Medulla oblongata (tissue), 1 donor: ENCODE results near the gene SLC35F1.
"Not testable (repeated sequence)": the region's sequence is repeated elsewhere in the genome, so short reads cannot be mapped to it uniquely, and the experiment has no call there.

Experiments
- DNase-seq: peaks from one replicate; pipeline ENCODE4 v3.0.0-alpha.2; 2015; ENCODE audit errors: extremely low spot score

The SLC35F1 gene

DNA sequence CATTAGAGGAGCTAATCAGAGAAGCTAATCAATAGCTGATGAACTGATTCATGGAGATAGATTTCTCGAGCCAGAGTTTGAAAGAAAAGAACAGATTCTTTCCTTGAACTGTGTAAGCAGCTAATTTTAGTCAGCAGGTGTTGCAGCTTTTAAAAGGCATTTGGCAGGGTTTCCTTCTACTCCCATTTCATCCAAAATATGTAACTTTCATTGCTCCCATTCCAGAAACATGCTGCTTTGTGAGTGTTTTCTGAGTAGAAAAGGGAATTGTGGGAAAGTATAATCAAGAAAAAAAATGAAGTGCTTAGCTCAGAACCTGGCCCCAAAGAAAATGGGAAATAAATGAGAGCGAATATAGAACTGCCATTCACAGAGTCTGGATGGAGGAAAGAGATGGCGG lies 20.8 kb downstream of the SLC35F1 start:
- no peak for DNase-seq

- no peak for DNase-seq
These were observed 21.8 kb downstream of the SLC35F1 start for GRCh38 chr6:117928833-117929232.

- no peak for DNase-seq
These were observed 22.4 kb downstream of the SLC35F1 start for GRCh38 chr6:117929501-117929900.

DNA sequence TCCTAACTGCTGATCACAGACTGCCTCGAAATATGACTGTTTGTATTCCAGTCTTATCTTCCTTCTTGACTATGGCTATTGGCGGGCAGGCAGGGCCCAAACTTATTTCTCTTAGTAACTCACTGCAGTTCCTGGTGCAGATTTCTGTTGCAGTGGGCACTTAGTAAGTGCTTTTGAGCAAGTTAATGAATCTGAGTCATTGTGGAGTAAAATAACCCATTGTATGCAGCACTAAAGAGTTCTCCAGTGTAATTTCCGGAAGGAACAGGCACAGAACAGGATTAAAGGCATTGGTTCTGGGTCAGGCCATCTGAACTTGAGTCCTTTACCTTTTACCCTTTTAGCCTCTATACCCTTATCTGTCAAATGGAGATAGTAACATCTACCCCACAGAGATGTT lies 23.6 kb downstream of the SLC35F1 start:
- no peak for DNase-seq

DNA sequence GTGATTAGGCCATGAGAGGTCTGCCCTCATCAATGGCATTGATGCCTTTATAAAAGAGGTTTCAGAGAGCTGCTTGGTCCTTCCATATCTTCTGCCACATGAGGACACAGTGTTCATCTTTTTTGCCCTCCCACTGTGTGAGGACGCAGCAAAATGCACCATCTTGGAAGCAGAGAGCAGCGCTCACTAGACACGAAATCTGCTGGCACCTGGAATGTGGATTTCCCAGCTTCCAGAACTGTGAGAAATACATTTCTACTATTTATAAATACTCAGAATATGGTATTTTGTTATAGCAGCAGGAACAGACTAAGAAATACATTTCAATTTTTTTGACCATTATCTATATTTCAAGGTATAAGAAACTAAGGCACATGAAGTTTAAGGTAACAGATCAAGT lies 24.9 kb downstream of the SLC35F1 start:
- no peak for DNase-seq

DNA sequence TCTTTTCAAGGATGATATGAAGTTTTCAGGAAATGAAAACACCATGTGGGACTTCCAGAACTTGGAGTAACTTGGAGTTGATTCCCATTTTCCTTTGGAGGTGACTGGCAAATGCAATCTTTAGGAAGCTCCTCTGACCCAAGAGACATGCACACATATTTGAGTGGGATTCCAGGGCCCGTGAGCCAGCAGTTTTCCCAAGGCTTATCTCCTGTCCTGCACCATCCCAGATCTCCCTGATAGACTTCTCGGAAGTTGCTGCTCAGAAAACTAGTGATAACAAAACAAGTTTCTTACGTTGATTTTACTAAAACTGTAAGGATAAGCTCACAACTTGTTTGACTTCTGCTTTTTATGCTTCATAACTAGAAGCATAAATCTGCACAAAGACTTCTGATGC lies 25.6 kb downstream of the SLC35F1 start:
- no peak for DNase-seq

DNA sequence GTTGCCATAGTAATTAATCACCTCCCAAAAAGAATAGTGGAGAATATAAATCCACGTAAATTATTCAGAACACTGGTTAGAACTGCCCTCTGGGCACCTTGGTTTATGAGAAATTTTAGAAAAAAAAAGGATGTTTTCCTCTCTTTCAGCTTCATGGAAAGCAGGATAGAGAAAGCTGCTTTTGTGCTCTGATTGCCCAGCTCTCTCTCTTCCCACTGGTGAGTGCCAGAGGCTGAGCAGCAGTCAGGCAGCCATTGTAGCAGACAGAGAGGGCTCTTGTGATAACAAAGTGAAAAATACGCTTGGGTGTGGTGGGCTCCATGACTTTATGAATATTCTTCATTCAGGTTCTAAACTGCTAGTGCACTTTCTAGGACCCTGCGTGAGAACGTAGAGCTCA lies 26.4 kb downstream of the SLC35F1 start:
- DNase-seq, result peak; percentile 61

GRCh38 chr6:117938311-117938995 lies 31.4 kb downstream of the SLC35F1 start:
- no peak for DNase-seq

GRCh38 chr6:117947234-117947633 lies 40.2 kb downstream of the SLC35F1 start:
- DNase-seq, result no peak

- DNase-seq, result peak; percentile 16
These were observed 44.7 kb downstream of the SLC35F1 start for GRCh38 chr6:117951783-117952182.

DNA sequence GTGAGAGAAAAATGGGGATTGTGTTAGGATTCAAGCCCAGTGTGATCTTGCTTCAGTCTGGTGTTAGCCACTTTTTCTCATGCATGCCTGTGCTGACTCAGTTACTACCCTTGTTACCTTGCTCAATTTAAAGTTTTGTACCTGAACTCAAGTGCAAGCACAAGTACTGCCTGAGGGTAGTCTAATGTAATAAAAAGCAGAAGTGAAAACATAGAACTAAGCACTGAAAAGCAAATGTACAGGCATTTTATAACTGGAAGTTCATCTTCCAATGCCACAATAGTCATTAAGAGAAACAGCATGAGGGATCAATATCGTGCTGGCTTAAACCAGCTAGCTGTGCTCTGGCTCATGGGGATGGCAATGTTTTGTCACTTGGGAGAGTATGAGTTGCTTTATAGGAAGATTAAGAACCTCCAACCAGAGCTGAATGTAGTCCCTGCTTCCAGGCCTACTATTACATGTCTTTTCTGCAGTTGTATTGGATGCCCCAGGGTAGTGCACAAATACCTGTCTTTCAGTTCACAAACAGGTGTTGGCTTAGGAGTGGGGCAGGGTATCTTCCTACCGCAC lies 48.7 kb downstream of the SLC35F1 start:
- DNase-seq, result no peak

- DNase-seq, result peak; percentile 83
These were observed 49.3 kb downstream of the SLC35F1 start for GRCh38 chr6:117956386-117956785.

DNA sequence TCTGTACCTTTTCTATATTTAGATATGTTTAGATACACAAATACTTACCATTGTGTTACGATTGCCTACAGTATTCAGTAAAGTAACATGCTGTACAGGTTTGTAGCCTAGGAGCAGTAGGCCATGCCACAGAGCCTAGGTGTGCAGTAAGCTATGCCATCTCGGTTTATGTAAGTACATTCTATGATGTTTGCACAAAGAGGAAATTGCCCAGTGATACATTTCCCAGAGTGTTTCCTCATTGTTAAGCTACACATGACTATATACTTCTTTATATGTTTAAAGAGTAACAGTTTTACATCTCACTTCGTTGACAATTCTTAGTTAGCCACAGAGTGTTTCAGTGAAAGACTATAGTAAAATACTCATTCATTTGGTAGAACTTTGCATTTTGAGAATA lies 51.5 kb downstream of the SLC35F1 start:
- DNase-seq, result no peak

GRCh38 chr6:117960877-117961276 lies 53.8 kb downstream of the SLC35F1 start:
- no peak for DNase-seq

- DNase-seq, result no peak
These were observed 54.2 kb downstream of the SLC35F1 start for GRCh38 chr6:117961301-117961700.

DNA sequence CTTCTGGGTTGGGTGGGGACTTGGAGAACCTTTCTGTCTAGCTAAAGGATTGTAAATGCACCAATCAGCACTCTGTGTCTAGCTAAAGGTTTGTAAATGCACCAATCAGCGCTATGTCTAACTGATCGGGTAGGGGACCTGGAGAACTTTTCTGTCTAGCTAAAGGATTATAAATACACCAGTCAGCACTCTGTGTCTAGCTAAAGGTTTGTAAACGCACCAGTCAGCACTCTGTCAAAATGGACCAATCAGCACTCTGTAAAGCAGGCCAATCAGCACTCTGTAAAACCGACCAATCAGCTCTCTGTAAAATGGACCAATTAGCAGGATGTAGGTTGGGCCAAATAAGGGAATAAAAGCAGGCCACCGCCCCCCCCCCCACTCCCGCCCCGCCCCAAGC lies 58.7 kb downstream of the SLC35F1 start:
- DNase-seq, result not testable (repeated sequence)

GRCh38 chr6:117971637-117972036 lies 64.6 kb downstream of the SLC35F1 start:
- no peak for DNase-seq

GRCh38 chr6:117974914-117975627 lies 68.0 kb downstream of the SLC35F1 start:
- no peak for DNase-seq

DNA sequence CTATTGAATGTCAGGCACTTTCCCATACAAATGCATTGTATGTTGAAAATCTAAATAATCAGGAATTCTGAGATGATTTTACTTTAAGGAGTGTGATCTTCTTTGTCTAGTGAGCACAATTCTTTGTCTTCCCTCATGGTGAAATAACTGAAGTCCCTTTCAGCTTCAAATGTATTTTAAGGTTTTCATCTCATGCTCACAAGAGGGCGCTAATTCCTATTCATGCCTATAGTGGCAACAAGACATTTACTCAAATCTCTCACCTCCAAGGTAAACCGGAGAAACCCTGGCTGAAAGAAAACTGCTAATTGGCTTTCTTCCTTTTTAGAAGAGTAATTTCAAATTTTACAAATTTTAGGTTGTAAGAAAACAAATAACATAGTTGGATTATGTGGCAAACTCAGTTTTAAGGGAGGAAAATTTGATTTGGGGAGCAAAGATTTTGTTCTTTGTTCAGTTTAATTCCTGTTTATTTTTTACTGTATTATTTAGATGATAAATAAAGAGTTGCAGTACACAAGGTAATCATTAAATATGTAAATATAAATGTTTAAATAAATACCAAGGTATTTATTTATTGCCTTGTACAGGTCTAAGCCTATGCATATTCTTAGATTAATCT lies 69.1 kb downstream of the SLC35F1 start:
- DNase-seq, result peak; percentile 82

DNA sequence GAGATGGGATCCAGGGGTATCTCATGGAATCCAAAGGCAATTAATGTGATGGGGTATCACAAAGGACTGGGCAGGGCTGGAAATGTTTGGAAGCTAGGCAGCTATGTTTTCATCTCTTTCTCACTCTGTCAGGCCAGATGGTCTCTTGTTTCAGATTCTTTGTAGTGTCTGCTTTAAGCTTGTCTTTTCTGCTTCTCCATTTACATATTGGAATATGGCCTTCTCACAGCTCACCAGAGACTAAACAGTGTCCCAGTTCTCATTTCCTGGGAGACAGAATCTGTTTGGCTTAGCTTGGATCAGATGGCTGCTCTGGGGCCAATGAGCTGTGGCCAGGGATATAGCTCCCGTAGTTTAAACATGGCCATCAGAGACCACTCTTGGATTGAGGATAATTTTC lies 78.9 kb downstream of the SLC35F1 start:
- peak; percentile 38 for DNase-seq

DNA sequence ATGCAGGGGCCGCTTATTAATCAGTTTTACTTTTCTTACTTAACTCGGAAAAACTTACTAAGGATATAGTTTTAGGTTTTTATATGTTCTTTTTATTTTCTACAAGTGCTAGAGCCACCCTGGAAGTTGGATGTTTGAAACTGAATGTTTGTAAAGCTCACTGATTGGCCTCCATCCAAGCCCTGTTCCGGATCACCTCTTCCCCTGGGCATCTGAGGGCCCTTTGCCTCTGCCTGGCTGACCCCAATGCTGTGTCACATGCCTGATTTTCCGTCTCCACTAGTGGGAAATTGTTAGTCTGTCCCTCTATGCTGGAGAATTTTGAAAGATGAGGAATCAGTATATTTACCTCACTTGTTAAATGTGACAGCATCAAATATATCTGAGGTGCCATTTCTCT lies 79.3 kb downstream of the SLC35F1 start:
- no peak for DNase-seq

DNA sequence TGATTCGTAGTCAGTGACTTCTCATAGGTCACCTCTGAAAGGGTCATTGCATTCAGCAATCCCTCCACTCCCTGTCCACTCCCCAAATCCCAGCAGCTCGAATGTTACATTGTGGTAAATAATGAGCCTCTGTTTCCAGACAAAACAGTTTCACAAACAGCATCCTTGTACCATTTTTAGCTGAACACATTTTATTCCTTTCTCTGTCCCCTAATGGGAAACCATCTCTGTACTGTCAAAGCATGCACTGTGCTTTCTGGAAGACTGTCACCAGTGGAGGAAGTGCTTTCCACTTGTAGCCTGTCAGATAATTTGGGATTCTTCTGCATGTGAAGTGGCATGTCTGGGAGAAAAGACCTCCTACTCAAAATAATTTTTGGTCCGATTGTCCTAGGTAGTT lies 82.0 kb downstream of the SLC35F1 start:
- DNase-seq, result peak; percentile 41

GRCh38 chr6:117990151-117990550 lies 83.1 kb downstream of the SLC35F1 start:
- DNase-seq, result no peak
